Measurements from ENCODE around the gene GALNT1.

The GALNT1 gene

GRCh38 chr18:35637227-35637626 lies 55.7 kb downstream of the GALNT1 start:
- Histone ChIP-seq H3K27ac (ENCODE audit: poor library complexity, severe bottlenecking) (no peak overlapping the region), H3K27me3 (ENCODE audit: insufficient read depth, poor library complexity, severe bottlenecking) (no peaks in the 10 kb centered on the region), H3K4me3 (ENCODE audit: severe bottlenecking) (no peak overlapping the region), H3K9me3 (ENCODE audit: severe bottlenecking) (no peaks in the 10 kb centered on the region), H3K4me1 (ENCODE audit: insufficient read depth, poor library complexity, severe bottlenecking) (peaks cover 30% of the 10 kb centered on the region), H3K36me3 (ENCODE audit: low read depth) (0 out of 2 replicates have a peak, but pooled peaks cover 3% of the 10 kb centered on the region)
- ATAC-seq (ENCODE audit: low read depth) (no peak), DNase-seq (ENCODE audit: low spot score) (no peak)
- TF ChIP-seq, protein P1, sequence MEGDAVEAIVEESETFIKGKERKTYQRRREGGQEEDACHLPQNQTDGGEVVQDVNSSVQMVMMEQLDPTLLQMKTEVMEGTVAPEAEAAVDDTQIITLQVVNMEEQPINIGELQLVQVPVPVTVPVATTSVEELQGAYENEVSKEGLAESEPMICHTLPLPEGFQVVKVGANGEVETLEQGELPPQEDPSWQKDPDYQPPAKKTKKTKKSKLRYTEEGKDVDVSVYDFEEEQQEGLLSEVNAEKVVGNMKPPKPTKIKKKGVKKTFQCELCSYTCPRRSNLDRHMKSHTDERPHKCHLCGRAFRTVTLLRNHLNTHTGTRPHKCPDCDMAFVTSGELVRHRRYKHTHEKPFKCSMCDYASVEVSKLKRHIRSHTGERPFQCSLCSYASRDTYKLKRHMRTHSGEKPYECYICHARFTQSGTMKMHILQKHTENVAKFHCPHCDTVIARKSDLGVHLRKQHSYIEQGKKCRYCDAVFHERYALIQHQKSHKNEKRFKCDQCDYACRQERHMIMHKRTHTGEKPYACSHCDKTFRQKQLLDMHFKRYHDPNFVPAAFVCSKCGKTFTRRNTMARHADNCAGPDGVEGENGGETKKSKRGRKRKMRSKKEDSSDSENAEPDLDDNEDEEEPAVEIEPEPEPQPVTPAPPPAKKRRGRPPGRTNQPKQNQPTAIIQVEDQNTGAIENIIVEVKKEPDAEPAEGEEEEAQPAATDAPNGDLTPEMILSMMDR (IDR thresholded peaks at IDR 0.05; ENCODE audit: poor library complexity, severe bottlenecking): no peak

DNA sequence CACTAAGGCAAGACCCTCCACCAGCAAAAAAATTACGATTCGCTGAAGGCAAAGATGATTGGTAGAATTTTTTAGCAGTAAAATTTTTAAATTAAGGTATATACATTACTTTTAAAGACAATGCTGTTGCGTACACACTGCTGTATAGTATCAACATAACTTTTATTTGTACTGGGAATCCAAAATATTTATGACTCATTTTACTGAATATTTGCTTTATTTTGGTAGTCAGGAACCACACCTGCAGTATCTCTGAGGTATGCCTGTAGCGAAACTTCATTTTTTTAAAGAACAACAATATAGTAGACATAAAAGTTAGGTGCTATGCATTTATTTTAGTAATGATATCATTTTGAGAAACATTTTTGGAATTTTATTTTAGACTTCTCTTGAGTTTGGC lies 57.8 kb downstream of the GALNT1 start:
- Histone ChIP-seq H3K27me3 (ENCODE audit: insufficient read depth, poor library complexity, severe bottlenecking) (no peaks in the 10 kb centered on the region), H3K27ac (ENCODE audit: poor library complexity, severe bottlenecking) (no peak overlapping the region), H3K4me3 (ENCODE audit: severe bottlenecking) (no peak overlapping the region), H3K36me3 (ENCODE audit: low read depth) (0 out of 2 replicates have a peak, but pooled peaks cover 3% of the 10 kb centered on the region), H3K9me3 (ENCODE audit: severe bottlenecking) (no peaks in the 10 kb centered on the region), H3K4me1 (ENCODE audit: insufficient read depth, poor library complexity, severe bottlenecking) (peaks cover 22% of the 10 kb centered on the region)
- TF ChIP-seq, protein P1 (IDR thresholded peaks at IDR 0.05; ENCODE audit: poor library complexity, severe bottlenecking): no peak
- DNase-seq (ENCODE audit: low spot score) (no peak), ATAC-seq (ENCODE audit: low read depth) (no peak)

GRCh38 chr18:35641467-35641866 lies 59.9 kb downstream of the GALNT1 start:
- no peak for DNase-seq (ENCODE audit: low spot score)
- no peak for ATAC-seq (ENCODE audit: low read depth)

GRCh38 chr18:35641916-35642315 lies 60.4 kb downstream of the GALNT1 start:
- Histone ChIP-seq H3K27me3 (ENCODE audit: insufficient read depth, poor library complexity, severe bottlenecking) (no peaks in the 10 kb centered on the region), H3K9me3 (ENCODE audit: severe bottlenecking) (no peaks in the 10 kb centered on the region), H3K27ac (ENCODE audit: poor library complexity, severe bottlenecking) (no peak overlapping the region), H3K4me3 (ENCODE audit: severe bottlenecking) (no peak overlapping the region), H3K4me1 (ENCODE audit: insufficient read depth, poor library complexity, severe bottlenecking) (peaks cover 4% of the 10 kb centered on the region), H3K36me3 (ENCODE audit: low read depth) (0 out of 2 replicates have a peak, but pooled peaks cover 3% of the 10 kb centered on the region)
- ATAC-seq (ENCODE audit: low read depth) (no peak), DNase-seq (ENCODE audit: low spot score) (no peak)
- TF ChIP-seq, protein P1 (IDR thresholded peaks at IDR 0.05; ENCODE audit: poor library complexity, severe bottlenecking): no peak

More at GRCh38 chr18:35641467-35641866, 59.9 kb downstream of the GALNT1 start:
- H3K4me1 ChIP-seq (ENCODE audit: insufficient read depth, poor library complexity, severe bottlenecking): peaks cover 4% of the 10 kb centered on the region
- H3K36me3 ChIP-seq (ENCODE audit: low read depth): 0 out of 2 replicates have a peak, but pooled peaks cover 3% of the 10 kb centered on the region
- H3K27me3 ChIP-seq (ENCODE audit: insufficient read depth, poor library complexity, severe bottlenecking): no peaks in the 10 kb centered on the region
- no peak overlapping the region for H3K27ac ChIP-seq (ENCODE audit: poor library complexity, severe bottlenecking)
- TF ChIP-seq, protein P1 (IDR thresholded peaks at IDR 0.05; ENCODE audit: poor library complexity, severe bottlenecking): no peak
- no peaks in the 10 kb centered on the region for H3K9me3 ChIP-seq (ENCODE audit: severe bottlenecking)
- H3K4me3 ChIP-seq (ENCODE audit: severe bottlenecking): no peak overlapping the region

DNA sequence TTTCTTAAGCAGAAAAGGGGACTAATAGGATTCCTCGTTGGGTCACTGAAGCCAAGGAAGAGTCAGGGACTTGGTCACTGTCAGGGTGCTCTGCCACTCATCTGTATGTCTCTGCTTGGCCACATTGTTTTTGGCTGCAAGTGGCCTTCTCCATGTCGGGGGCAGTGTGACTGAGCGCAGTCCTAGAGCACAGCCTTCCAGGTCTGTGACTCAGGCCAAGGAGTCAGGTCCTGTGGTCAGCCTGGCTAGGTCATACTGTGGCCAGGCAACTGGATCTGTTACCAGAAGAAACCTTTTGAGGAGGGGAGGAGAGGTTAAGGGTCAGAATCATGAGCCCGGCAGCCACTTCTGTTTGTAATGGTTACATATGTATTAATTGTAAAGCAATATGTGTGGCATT lies 61.3 kb downstream of the GALNT1 start:
- H3K27ac ChIP-seq (ENCODE audit: poor library complexity, severe bottlenecking): no peak overlapping the region
- H3K27me3 ChIP-seq (ENCODE audit: insufficient read depth, poor library complexity, severe bottlenecking): no peaks in the 10 kb centered on the region
- H3K36me3 ChIP-seq (ENCODE audit: low read depth): 0 out of 2 replicates have a peak, but pooled peaks cover 3% of the 10 kb centered on the region
- ATAC-seq (ENCODE audit: low read depth) (no peak), DNase-seq (ENCODE audit: low spot score) (no peak)
- peaks cover 4% of the 10 kb centered on the region for H3K4me1 ChIP-seq (ENCODE audit: insufficient read depth, poor library complexity, severe bottlenecking)
- TF ChIP-seq, protein P1 (IDR thresholded peaks at IDR 0.05; ENCODE audit: poor library complexity, severe bottlenecking): no peak
- no peak overlapping the region for H3K4me3 ChIP-seq (ENCODE audit: severe bottlenecking)
- no peaks in the 10 kb centered on the region for H3K9me3 ChIP-seq (ENCODE audit: severe bottlenecking)

Measured in RWPE2 (cell line).